ENCODE data around the gene RSU1.

DNA sequence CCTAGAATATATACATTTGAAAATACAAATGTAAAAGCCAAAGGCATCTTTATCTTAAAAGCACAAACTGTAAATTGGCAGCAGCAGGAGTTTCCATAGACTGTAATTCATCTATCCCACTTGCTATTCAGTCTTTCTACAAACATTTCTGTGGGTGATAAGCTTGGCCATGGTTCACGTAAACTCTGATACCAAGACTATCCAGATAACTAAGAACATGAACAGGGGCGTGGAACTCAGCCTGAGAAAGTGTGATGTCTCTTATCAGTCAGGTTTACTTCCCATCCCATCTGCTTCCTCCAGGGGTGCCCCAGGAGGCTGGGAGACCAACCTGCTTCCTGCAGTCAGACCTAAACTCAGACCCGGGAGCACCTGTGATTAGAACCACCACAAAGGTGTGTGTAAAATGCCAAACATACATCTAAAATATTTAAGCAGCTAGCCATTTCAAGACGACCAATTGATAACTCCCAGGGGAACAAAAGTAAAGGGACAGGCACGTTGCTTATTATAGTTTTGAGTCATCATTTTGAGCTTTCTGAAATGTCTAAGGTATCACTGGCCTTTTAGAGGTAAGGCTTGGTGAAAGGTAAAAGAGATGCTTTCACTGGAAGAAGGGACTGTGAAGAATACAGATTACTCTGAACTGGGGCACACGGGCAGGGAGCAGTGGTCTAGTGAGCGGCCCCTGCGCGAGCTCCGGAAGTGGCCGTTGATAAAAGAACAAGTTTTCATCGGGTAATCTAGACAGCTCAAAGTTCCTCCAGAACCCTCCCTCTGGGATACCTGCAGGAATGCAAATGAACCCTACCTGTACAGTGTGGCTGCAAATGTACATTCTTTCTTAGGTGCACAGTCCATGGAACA lies 51.5 kb downstream of the RSU1 start:
- TF ChIP-seq CTCF (CRISPR knock-in tag; IDR thresholded peaks at IDR 0.05) (no peak), TBP (CRISPR knock-in tag; IDR thresholded peaks at IDR 0.05) (no peak), ZBTB8A (CRISPR knock-in tag; IDR thresholded peaks at IDR 0.05; ENCODE audit: borderline replicate concordance, low read depth) (no peak), ZNF850 (CRISPR knock-in tag; conservative IDR thresholded peaks at IDR 0.05) (no peak), NFYC (CRISPR knock-in tag; IDR thresholded peaks at IDR 0.05) (no peak), ZBTB43 (CRISPR knock-in tag; conservative IDR thresholded peaks at IDR 0.05) (no peak), NBN (conservative IDR thresholded peaks at IDR 0.05) (no peak)
- TF ChIP-seq, protein P1, sequence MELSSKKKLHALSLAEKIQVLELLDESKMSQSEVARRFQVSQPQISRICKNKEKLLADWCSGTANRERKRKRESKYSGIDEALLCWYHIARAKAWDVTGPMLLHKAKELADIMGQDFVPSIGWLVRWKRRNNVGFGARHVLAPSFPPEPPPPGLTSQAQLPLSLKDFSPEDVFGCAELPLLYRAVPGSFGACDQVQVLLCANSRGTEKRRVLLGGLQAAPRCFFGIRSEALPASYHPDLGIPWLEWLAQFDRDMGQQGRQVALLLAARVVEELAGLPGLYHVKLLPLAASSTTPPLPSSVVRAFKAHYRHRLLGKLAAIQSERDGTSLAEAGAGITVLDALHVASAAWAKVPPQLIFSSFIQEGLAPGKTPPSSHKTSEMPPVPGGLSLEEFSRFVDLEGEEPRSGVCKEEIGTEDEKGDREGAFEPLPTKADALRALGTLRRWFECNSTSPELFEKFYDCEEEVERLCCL (CRISPR knock-in tag; IDR thresholded peaks at IDR 0.05; ENCODE audit: borderline replicate concordance) = no peak

Measured in HepG2 (cell line).